HG02852 (cell line): ENCODE data around the gene SMARCB1.

Source experiments
- ATAC-seq: cut with Tn5 transposase; IDR thresholded peaks from one replicate; pipeline ENCODE4 v1.9.1; 2021; ENCODE audit warnings: mild to moderate bottlenecking, moderate library complexity; ENCODE audit not compliant: unreplicated experiment

Gene SMARCB1

DNA sequence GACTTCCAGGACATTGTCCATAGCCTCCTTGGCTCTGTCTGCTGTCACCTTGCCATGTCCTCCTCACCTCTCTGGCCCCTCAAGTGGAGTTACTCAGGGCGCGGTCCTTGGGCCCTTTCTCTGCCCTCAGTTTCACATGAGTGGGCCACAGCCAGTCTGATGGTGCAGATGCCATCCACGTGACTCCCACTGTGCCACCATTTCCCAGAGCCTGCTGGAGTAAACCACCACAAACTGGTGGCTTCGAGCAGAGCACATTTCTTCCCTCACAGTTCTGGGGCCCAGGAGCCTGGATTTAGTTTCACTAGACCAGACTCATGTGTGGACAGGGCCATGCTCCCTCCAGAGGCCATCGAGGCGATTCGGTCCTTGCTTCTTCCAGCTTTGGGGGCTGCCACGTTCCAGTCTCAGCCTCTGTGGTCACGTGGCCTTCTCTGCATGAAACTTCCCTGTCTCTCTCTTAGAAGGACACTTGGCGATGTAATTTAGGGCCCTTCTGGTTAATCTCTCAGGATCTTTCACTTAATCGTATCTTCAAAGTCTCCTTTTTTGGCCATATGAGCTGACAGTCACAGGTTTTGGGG is 14.6 kb downstream of the SMARCB1 start:
- ATAC-seq = no peak

- no peak for ATAC-seq
Measured at GRCh38 chr22:23801886-23802377, 15.2 kb downstream of the SMARCB1 start.

- no peak for ATAC-seq
Measured at GRCh38 chr22:23803001-23803819, 16.4 kb downstream of the SMARCB1 start.

DNA sequence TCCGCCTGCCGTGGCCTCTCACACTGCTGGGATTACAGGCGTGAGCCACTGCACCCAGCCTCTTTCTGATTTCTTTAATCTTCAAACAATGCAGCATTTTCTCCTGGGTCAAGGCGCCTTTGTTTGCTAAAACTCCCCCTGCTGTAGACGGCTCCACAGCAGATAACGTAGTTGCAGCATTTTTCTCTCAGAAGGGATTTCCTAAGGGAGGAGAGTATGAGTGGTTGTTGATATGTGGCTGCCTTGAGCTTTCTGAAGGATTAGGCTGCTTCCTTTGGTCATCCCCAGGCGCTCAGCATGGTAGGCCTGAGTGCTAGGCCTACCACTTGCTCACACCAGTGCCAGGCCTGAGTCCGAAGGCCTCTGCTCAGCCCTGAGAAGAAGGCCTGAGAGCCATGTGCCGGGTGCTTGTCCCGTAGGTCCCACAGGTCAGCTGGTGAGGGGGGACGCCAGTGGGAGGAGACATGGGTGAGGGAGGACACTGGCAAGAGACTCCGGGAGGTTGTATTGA is 18.1 kb downstream of the SMARCB1 start:
- ATAC-seq = no peak

DNA sequence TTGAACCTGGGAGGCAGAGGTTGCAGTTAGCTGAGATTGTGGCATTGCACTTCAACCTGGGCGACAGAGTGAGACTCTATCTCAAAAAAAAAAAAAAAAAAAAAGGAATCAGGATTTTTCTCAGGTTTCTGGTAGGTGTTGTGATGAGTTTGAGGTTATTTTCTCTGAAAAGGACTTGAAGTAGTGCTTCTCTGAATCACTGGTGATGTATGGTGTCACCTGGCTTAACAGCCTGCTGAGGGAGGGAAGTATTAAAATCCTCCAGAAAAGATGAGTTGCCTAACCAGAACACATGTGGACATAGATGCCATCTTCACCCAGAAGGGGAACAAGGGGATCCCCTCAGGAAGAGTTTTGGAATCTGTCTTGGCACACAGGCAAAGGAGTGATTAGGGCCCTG is 20.1 kb downstream of the SMARCB1 start:
- no peak for ATAC-seq

DNA sequence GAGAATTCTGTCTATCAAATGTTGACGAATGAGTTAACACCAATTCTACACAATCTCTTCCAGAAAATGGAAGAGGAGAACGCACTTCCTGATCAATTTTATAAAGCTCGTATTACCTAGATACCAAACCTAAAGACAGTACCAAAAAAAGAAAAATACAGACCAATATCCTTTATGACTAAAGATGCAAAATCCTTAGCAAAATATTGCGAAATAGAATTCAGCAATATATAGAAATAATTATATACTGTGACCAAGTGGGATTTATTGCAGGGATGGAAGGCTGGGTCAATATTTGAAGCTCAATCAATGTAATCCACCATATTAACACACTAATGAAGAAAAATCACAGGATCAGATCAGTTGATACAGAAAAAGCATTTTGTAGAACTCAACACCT is 25.6 kb downstream of the SMARCB1 start:
- ATAC-seq = no peak

DNA sequence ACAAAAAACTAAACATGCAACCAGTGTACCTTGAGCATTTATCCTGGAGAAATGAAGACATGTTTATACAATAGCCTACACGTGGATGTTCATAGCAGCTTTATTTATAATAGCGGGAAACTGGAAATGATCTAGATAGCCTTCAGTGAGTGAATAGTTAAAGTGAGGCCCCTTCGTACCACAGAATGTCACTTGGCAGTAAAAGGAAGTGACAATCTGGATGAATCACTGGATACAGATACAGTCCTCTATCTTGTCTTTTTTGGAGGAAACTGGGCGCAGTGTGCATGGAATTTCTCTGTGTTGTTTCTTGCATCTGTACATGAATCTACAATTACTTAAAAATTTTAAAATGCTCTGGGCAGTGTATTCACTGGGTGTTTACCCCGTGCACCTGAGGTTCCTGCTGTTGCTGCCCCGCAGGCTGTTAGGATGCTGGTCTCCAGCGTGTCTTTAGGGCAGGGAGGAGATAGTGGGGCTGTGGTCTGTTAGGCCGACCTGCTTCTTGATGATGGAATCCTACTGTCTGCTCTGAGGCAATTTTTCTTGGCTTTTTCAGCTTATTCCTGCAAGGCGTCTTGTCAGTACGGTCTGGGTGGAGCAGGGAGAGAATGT is 28.9 kb downstream of the SMARCB1 start:
- no peak for ATAC-seq

DNA sequence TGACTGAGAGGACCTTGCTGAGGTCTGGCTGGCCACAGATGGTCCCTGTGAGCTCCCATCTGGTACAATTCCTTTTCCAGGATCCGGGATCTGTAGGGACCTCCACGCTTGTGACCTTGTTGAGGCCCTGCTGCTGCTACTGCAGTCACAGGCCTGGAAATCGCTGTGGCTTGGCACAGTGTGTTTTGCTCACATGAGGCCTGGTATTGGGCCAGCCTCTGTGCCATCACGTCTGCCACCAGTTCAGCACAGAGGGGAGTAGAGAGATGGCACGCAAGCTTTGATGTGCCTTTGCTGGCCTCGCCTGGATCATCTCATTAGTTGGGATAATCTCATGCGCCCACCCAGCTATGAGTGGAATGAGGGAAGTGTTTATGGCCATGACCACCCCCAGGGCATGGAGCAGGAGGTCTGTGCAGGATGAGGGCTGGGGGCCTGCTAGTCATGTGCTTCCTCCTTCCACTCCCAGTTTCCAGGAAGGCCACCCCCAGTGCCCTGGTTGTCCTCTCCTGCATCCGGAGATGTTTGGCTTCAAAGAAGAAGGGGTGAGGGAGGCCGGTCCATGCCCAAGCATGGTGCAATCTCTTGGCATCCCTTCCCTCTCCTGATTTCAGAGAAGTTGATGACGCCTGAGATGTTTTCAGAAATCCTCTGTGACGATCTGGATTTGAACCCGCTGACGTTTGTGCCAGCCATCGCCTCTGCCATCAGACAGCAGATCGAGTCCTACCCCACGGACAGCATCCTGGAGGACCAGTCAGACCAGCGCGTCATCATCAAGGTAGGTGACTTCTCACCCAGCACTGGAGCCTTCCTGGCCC is 29.6 kb downstream of the SMARCB1 start:
- no peak for ATAC-seq

DNA sequence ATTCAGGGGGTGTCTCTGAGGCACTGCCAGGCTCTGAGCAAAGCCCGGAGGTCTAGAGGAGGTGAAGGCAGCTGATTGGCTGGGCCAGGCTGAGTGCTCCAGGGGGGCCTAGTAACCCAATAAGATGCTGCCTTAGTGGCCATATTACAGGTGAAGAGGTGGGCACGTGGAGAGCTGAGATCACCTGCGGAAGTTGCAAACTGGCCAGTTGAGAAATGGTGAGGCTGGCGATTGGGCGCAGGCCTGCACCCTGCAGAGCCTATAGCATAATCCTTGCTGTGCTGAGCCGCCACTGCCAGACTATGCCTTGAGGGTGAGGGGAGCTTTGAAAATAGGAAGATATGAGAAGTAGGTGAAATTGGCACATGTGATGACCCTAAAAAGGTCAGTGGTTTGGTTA is 30.4 kb downstream of the SMARCB1 start:
- no peak for ATAC-seq

GRCh38 chr22:23818541-23818940 is 31.8 kb downstream of the SMARCB1 start:
- no peak for ATAC-seq

DNA sequence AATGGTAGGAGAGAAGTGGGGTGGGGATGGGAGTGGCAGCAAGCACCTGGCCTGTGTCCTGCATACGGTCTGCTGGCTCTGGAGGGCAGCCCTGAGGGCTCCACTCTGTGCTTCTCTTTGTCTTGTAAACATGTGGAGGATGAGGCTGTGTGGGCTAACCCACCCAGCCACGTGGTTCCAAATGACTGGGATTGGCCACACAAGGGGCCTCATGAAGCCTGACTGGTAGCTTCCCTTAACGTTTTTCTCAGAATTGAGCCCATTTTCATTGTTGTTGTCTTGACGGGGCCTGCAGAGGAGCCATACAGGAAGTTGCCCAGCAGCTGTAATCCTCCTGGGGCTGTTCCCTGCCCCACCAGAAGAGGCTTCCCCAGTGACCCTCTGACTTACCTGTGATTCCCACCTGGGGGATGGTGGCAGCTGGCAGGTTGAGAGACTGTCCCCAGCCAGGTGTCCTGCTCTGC is 34.0 kb downstream of the SMARCB1 start:
- ATAC-seq = no peak

GRCh38 chr22:23822101-23822671 is 35.4 kb downstream of the SMARCB1 start:
- no peak for ATAC-seq

DNA sequence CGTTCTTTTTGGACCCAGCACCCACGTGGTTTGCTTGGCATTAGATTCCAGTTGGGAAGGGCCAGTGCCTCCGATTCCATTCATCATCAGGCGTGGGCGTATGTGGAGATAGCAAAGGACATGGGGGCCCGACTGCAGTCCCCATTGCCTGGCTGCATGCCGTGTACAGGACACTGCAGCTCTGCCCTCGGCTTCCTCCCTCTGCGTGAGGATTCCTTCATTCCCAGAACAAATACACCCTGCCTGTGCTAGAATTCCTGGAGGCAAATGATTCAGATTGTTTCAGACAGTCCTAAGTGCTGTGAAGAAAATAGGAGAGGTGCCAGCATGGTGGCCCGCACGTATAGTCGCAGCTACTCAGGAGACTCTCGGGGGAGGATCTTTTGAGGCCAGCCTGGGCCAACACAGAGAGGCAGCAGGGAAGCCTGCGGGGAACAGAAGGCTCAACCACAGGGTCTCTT is 36.6 kb downstream of the SMARCB1 start:
- ATAC-seq = no peak

DNA sequence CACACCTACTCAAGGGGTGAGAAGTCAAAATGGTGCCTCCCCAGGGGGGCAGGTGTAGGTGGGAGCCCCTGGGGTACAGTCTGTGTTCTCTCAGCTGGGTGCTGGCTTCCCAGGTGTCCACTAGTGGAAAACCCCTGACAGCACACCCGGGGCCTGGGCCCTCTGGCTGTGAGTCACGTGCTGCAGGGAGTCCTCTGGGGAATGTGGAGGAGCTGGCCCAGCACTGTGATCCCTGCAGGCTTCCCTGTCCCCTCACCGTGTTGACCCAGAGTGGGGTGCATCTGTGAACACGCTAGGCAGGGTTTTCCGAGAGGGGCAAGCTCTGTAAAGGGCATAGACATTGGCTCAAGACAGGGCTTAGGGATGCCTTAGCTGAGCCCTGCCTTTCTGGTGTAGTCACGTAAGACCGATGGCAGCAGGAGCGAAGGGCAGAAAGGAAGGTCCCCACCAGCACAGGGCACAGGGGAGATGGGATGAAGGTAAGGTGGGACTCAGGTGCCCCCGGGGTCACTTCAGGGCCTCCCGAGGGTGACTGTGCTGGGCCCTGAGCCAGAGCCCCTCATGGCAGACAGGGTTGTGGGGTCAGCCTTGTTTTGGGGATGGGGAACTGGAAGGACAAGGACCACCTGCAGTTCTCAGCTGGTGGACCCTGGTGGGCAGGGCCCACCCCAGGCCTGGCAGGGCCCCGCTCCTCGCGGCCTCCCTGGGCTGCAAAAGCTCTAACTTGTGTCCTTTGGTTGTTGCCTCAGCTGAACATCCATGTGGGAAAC is 37.9 kb downstream of the SMARCB1 start:
- no peak for ATAC-seq

DNA sequence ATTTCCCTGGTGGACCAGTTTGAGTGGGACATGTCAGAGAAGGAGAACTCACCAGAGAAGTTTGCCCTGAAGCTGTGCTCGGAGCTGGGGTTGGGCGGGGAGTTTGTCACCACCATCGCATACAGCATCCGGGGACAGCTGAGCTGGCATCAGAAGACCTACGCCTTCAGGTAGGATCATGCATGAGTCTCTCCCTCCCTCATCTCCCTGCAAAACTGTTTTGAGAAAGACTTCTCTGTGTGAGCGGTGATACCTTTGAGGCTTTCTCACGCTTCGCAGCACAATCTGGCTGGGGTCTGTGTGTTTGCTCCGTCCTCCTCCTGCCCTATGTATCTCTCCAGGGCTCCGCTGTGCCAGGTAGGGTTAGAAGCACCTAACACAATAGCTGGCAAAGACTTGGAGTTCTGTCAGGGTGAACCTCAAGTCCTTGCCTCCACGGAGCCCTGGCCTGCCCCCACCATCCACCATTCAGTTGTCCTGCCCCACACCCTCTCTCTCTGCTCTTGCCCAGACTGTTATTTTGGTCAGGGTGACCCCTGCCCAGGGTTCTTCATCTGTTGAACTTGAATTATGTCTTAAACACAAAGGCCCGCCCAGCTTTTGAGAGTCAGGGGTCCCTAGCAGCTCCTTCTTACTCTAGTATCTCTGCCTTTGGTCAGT is 38.6 kb downstream of the SMARCB1 start:
- no peak for ATAC-seq

DNA sequence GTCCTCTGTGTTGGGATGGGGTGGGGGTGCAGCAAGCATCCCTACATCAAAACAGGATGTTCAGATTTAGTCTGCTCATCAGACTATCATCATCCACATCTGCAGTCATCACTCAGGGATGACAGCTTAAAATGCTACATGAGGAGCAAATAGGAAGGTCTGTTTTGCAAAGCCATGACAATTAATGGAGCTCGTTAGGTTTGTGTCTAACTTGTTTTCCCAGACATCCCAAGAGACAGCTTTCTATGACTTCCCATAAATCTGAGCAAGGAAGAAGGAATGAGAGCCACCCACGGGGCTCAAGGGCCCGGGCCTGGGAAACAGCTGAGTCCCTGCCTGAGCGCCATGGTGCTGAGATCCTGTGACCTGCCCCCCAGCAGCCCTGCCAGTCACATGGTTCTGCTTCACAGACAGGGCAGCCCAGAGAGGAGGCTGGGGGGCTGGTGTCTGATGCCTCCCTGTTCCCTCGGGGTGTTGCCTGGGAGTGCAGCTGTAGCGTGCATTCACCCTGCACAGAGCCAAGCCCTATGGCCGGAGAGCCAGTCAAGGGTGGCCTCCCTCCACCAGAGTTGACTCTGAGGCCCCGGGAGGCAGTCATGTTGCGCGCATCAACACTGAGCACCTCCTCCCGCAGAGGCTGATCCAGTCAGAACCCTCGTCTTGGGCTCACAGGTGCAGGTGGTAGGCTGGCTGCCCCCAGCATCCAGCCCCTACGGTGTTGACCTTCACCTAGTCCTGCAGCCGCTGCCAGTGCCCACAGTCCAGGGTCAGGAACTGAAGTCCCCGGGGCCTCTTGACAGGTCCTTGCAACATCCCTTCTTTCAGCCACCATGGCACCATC is 40.0 kb downstream of the SMARCB1 start:
- no peak for ATAC-seq

GRCh38 chr22:23827351-23827995 is 40.7 kb downstream of the SMARCB1 start:
- ATAC-seq = no peak
